Measurements from ENCODE around the gene ZNF746. TPM values are rescaled to one million over a fixed set of nuclear protein-coding genes. Genes with fewer than 3 reads are reported as not detected.

The ZNF746 gene
- total and polyA plus RNA-seq, 2 donors (not counting 3 experiments of a cell fraction or from before 2014, with no cell fraction given) = 10.5 to 20.8 TPM

DNA sequence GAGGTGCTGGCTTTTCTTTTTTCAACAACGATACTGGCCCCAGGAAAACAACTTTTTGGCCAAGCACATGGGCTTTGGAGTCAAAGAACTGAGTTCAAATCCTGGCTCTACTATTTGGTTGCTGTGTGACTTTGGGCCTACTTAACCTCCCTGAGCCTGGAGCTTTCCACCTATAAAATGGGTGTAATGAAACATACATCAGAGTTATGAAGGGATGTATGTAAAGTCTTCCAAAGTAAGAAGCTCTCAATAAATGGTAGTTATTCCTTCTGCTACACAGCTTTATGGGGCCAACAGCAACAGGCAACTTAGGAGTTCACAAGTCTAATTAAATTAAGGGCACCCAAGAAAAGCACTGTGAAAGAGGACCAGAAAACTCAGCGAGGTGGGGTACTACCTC, 69.7 kb downstream of the ZNF746 start:
- POLR2A ChIA-PET = no interaction called here
- Histone ChIP-seq H3K36me3 (ENCODE audit: control insufficient read depth in 2 of 2, extremely low read depth in 1 of 2, insufficient read depth in 2 of 2, low read length in 2 of 2) (peaks cover 4 to 8% of the 10 kb centered on the region in 2 experiments), H4K20me1 (replicated peaks; ENCODE audit: control insufficient read depth, extremely low read depth, insufficient read depth, low read length) (no peaks in the 10 kb centered on the region), H3K79me2 (ENCODE audit: control insufficient read depth, insufficient read depth, low read length) (no peaks in the 10 kb centered on the region), H3K9me3 (replicated peaks; ENCODE audit: control insufficient read depth, insufficient read depth, low read length) (no peaks in the 10 kb centered on the region), H3K27me3 (ENCODE audit: control insufficient read depth in 2 of 2, insufficient read depth in 2 of 2, low read length in 2 of 2) (no peaks in the 10 kb centered on the region), H3K4me3 (replicated peaks in 1 of 3; ENCODE audit: insufficient read depth in 1 of 3, low read depth in 1 of 3, low read length in 3 of 3) (no peak overlapping the region), H3K9ac (replicated peaks; ENCODE audit: extremely low read depth, insufficient read depth, low read length) (no peak overlapping the region), H3K4me2 (ENCODE audit: insufficient read depth, low read length) (no peak overlapping the region), H3K27ac (ENCODE audit: insufficient read depth, low read depth, low read length) (no peak overlapping the region), H2AFZ (ENCODE audit: low read depth, low read length) (no peak overlapping the region), H3K4me1 (ENCODE audit: control insufficient read depth, extremely low read depth, insufficient read depth, low read length) (peaks cover 5% of the 10 kb centered on the region), H3K9me1 (replicated peaks; ENCODE audit: control insufficient read depth, extremely low read depth, insufficient read depth, low read length) (no peaks in the 10 kb centered on the region)
- no peak for FAIRE-seq
- no peak for DNase-seq (ENCODE audit: low read depth, low spot score)
- TF ChIP-seq, protein P1, sequence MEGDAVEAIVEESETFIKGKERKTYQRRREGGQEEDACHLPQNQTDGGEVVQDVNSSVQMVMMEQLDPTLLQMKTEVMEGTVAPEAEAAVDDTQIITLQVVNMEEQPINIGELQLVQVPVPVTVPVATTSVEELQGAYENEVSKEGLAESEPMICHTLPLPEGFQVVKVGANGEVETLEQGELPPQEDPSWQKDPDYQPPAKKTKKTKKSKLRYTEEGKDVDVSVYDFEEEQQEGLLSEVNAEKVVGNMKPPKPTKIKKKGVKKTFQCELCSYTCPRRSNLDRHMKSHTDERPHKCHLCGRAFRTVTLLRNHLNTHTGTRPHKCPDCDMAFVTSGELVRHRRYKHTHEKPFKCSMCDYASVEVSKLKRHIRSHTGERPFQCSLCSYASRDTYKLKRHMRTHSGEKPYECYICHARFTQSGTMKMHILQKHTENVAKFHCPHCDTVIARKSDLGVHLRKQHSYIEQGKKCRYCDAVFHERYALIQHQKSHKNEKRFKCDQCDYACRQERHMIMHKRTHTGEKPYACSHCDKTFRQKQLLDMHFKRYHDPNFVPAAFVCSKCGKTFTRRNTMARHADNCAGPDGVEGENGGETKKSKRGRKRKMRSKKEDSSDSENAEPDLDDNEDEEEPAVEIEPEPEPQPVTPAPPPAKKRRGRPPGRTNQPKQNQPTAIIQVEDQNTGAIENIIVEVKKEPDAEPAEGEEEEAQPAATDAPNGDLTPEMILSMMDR (IDR thresholded peaks at IDR 0.05; ENCODE audit: extremely low read depth in 1 of 2, insufficient read depth in 1 of 2, low read depth in 1 of 2, low read length in 2 of 2) = no peak
- TF ChIP-seq POLR2A (IDR thresholded peaks at IDR 0.05; ENCODE audit: low read depth, low read length) (no peak), FOS (IDR thresholded peaks at IDR 0.05; ENCODE audit: borderline replicate concordance, insufficient read depth, low read length) (no peak), MYC (IDR thresholded peaks at IDR 0.05; ENCODE audit: low read depth, low read length) (no peak), JUN (IDR thresholded peaks at IDR 0.05; ENCODE audit: borderline replicate concordance, insufficient read depth, insufficient read length, low read depth) (no peak), POLR2AphosphoS5 (IDR thresholded peaks at IDR 0.05; ENCODE audit: insufficient read depth, low read depth, low read length) (no peak), EZH2 (IDR thresholded peaks at IDR 0.05; ENCODE audit: borderline replicate concordance, low read depth, low read length, severe bottlenecking) (no peak), GATA2 (IDR thresholded peaks at IDR 0.05; ENCODE audit: insufficient read depth, insufficient read length, low read depth, low read length) (no peak)
- TF ChIP-seq, protein P2, sequence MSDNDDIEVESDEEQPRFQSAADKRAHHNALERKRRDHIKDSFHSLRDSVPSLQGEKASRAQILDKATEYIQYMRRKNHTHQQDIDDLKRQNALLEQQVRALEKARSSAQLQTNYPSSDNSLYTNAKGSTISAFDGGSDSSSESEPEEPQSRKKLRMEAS (IDR thresholded peaks at IDR 0.05; ENCODE audit: insufficient read depth, insufficient read length) = no peak
- dilution Hi-C loops (cut with MboI; ENCODE audit: extremely low pct_ligation_motif_present, low sequenced_read_pairs) = no loop called here
- CTCF ChIA-PET = interaction anchor here (1.4 kb wide), 1 partner anchor 118 kb away, joined by 3 read pairs; no protein-coding TSS in a partner anchor
- no TSS peak for BruUV-seq (replicated peaks)
- intact Hi-C loops (cut with micrococcal nuclease) = no loop called here
